ENCODE data around the gene HSDL1.

Gene HSDL1

DNA sequence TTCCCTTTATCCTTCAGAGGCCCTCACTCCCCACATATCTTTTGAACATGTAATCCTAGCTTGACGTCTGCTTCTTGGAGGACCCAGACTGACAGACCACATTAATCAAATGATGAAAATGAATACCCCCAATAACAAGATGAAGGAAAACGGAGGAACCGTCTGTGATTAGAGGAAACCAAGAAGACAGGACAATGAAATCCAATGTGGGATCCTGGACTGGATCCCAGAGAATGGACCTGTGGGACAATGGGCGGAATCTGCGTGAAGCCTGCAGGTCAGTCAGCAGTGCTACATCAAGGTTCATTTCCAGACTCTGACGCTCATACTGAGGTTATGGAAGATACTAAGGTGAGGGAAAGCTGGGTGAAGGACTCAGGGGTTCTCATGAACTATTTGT, 64.2 kb downstream of the HSDL1 start:
- no peak for TF ChIP-seq GATA3 (IDR thresholded peaks at IDR 0.05; ENCODE audit: low read depth, low read length)

DNA sequence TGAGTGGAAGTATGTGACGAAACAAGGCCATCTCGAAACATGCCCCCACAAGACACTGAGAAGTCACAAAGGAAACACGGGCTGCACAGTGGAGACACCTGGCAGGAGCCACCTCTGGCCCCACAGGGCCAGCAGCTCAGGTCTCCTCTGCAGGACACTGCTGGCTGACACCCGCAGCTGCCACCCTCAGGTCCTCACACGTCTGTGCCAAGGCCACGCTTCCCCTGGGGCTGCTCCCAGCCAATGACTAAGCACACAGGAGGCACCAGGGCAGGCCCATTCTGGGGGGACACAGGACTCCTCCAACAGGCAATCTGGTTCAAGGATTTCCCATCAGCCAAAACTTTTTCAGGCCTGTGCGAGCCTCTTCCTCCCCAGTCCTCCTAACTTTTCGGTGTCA, 64.6 kb downstream of the HSDL1 start:
- TF ChIP-seq GATA3 (IDR thresholded peaks at IDR 0.05; ENCODE audit: low read depth, low read length), result no peak
- no peak for TF ChIP-seq GATA2 (IDR thresholded peaks at IDR 0.05; ENCODE audit: low read depth, low read length)

DNA sequence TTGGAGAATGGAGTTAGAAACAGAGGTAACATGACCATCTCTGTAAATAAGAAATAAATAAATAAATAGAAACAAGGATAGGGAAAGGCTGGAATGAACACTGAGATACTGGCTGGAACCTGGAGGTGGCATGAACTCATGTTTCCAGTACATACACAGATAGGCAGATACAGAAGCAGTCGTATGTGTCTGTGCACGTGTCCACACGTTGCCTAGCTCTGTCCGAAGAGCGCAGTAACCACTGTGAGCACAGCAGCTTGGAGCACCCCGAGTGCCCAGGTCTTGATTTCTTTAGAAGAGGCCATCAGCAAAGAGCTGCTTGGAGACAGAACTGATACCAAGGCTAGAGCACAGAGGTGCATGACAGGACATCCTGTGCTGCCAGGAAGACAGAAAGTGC, 65.3 kb downstream of the HSDL1 start:
- no peak for TF ChIP-seq GATA2 (IDR thresholded peaks at IDR 0.05; ENCODE audit: low read depth, low read length)
- TF ChIP-seq GATA3 (IDR thresholded peaks at IDR 0.05; ENCODE audit: low read depth, low read length), result no peak

DNA sequence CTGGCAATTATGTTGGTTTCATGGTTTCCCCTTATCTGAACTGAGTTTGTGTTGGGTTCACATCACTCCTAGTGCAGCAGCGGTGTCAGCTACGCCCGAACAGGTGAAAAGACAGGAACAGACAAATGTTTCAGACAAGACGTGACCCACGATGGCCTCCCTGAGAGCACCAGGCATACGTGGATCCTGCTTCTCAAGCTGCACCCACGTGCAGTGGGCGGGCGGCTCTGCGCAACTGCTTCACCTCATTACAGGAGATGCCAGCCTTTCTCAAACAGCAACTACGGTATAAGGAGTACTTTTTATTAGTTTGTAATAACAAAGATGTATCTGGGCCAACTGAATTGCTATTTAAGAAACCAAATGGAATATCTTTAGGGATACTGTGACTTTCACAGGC, 69.6 kb downstream of the HSDL1 start:
- TF ChIP-seq GATA2 (IDR thresholded peaks at IDR 0.05; ENCODE audit: low read depth, low read length) (no peak), GATA3 (IDR thresholded peaks at IDR 0.05; ENCODE audit: low read depth, low read length) (no peak)

- TF ChIP-seq GATA3 (IDR thresholded peaks at IDR 0.05; ENCODE audit: low read depth, low read length) (no peak), GATA2 (IDR thresholded peaks at IDR 0.05; ENCODE audit: low read depth, low read length) (no peak)
Observed at GRCh38 chr16:84074721-84075120, 70.3 kb downstream of the HSDL1 start.

Measured in SH-SY5Y (cell line).